GM13977 (cell line): Measurements from ENCODE around the gene SLC25A41.
A peak's percentile ranks its signal among the peaks of the same experiment; 100 is the strongest.

Experiments used
- DNase-seq: peaks from one replicate; pipeline ENCODE4 v3.0.0; 2012; ENCODE audit warnings: low spot score
- CTCF ChIP-seq: IDR thresholded peaks from 2 replicates; pipeline ENCODE4 v1.5.1; 2012; ENCODE audit warnings: mild to moderate bottlenecking, control low read depth; ENCODE audit not compliant: insufficient read depth; ENCODE audit errors: extremely low read depth, missing control alignments
- in situ Hi-C: fragments of 300-500 bp; cut with MboI; formaldehyde crosslinking; loops from one replicate; pipeline ENCODE4 v1.12.0; 2022; ENCODE audit warnings: low sequenced_read_pairs, low pct_unique_long_range_greater_than_20kb, mixed read lengths, inconsistent platforms; ENCODE audit not compliant: unreplicated experiment

Gene SLC25A41

GRCh38 chr19:6392221-6393073, 41.1 kb downstream of the SLC25A41 start:
- no peak for TF ChIP-seq CTCF
- in situ Hi-C loops = no loop called here
- DNase-seq = peak; percentile 31

- no peak for DNase-seq
- in situ Hi-C loops = no loop called here
- TF ChIP-seq CTCF = no peak
Measured at GRCh38 chr19:6387372-6387771, 46.2 kb downstream of the SLC25A41 start.

GRCh38 chr19:6384381-6384780, 49.2 kb downstream of the SLC25A41 start:
- no peak for DNase-seq
- no peak for TF ChIP-seq CTCF
- in situ Hi-C loops = no loop called here

- DNase-seq = no peak
- no peak for TF ChIP-seq CTCF
- in situ Hi-C loops = no loop called here
Measured at GRCh38 chr19:6383188-6383587, 50.4 kb downstream of the SLC25A41 start.

GRCh38 chr19:6381030-6381750, 52.4 kb downstream of the SLC25A41 start:
- in situ Hi-C loops = no loop called here
- no peak for DNase-seq
- no peak for TF ChIP-seq CTCF

GRCh38 chr19:6379744-6380143, 53.8 kb downstream of the SLC25A41 start:
- in situ Hi-C loops = no loop called here
- no peak for TF ChIP-seq CTCF
- DNase-seq = no peak
